Endometrium (tissue), 2 donors: ENCODE results near the gene BTBD9.

Experiments
- FAIRE-seq: peaks from 2 replicates; lab custom pipeline; 2012; peaks lifted over from hg19 to GRCh38; lab: Jason Lieb, UNC
- donor health status: control.
- donor health status: control.

Gene BTBD9

GRCh38 chr6:38174806-38175495 is 464.8 kb downstream of the BTBD9 start:
- FAIRE-seq: no peak

GRCh38 chr6:38174315-38174714 is 465.4 kb downstream of the BTBD9 start:
- no peak for FAIRE-seq

GRCh38 chr6:38173909-38174308 is 465.8 kb downstream of the BTBD9 start:
- no peak for FAIRE-seq

- no peak for FAIRE-seq
These were observed 466.9 kb downstream of the BTBD9 start for GRCh38 chr6:38172739-38173410.

- FAIRE-seq: no peak
These were observed 467.6 kb downstream of the BTBD9 start for GRCh38 chr6:38171997-38172738.

GRCh38 chr6:38170666-38171355 is 468.9 kb downstream of the BTBD9 start:
- FAIRE-seq: no peak

GRCh38 chr6:38169977-38170526 is 469.7 kb downstream of the BTBD9 start:
- no peak for FAIRE-seq

GRCh38 chr6:38169221-38169976 is 470.3 kb downstream of the BTBD9 start:
- FAIRE-seq: no peak

- no peak for FAIRE-seq
These were observed 471.0 kb downstream of the BTBD9 start for GRCh38 chr6:38168699-38169098.

GRCh38 chr6:38168126-38168525 is 471.6 kb downstream of the BTBD9 start:
- FAIRE-seq: no peak

- FAIRE-seq: no peak
These were observed 472.1 kb downstream of the BTBD9 start for GRCh38 chr6:38167598-38167997.

- no peak for FAIRE-seq
These were observed 473.1 kb downstream of the BTBD9 start for GRCh38 chr6:38166411-38167240.

GRCh38 chr6:38164671-38165108 is 475.0 kb downstream of the BTBD9 start:
- no peak for FAIRE-seq

GRCh38 chr6:38164131-38164481 is 475.6 kb downstream of the BTBD9 start:
- FAIRE-seq: no peak

- no peak for FAIRE-seq
These were observed 476.3 kb downstream of the BTBD9 start for GRCh38 chr6:38163186-38164130.

GRCh38 chr6:38162493-38163185 is 477.1 kb downstream of the BTBD9 start:
- no peak for FAIRE-seq

- no peak for FAIRE-seq
These were observed 477.8 kb downstream of the BTBD9 start for GRCh38 chr6:38161754-38162492.

GRCh38 chr6:38161331-38161730 is 478.4 kb downstream of the BTBD9 start:
- FAIRE-seq: no peak
